Ectodermal cell (in vitro differentiated cells): ENCODE data around the gene SPTBN2.

Source experiments
- H3K27ac ChIP-seq: 2 replicates; pipeline ENCODE4 v1.7.0; 2013; ENCODE audit warnings: mild to moderate bottlenecking, low read depth, low read length; ENCODE audit not compliant: insufficient read depth, poor library complexity, severe bottlenecking
- H3K27me3 ChIP-seq: 2 replicates; pipeline ENCODE4 v1.7.0; 2013; ENCODE audit warnings: mild to moderate bottlenecking, low read length; ENCODE audit not compliant: insufficient read depth, control insufficient read depth, poor library complexity, severe bottlenecking
- H3K36me3 ChIP-seq: one replicate; pipeline ENCODE4 v1.7.0; 2013; ENCODE audit warnings: low read length; ENCODE audit not compliant: control insufficient read depth, insufficient read depth
- H3K4me1 ChIP-seq: one replicate; pipeline ENCODE4 v1.7.0; 2013; ENCODE audit warnings: low read length; ENCODE audit not compliant: control insufficient read depth, insufficient read depth
- H3K4me3 ChIP-seq: 2 replicates; pipeline ENCODE4 v1.7.0; 2013; ENCODE audit warnings: low read depth, low read length, control low read depth; ENCODE audit not compliant: insufficient read depth
- H3K9me3 ChIP-seq: 2 replicates; pipeline ENCODE4 v1.7.0; 2013; ENCODE audit warnings: mild to moderate bottlenecking, low read length, moderate library complexity; ENCODE audit not compliant: control insufficient read depth
- WGBS, 2 experiments: methylation state at CpG; one replicate each; pipeline ENCODE4 v1.1.7; 2013; ENCODE audit warnings: missing lambda C conversion rate in 2 of 2; 5-methylcytosine and 5-hydroxymethylcytosine counted together

SPTBN2 gene

DNA sequence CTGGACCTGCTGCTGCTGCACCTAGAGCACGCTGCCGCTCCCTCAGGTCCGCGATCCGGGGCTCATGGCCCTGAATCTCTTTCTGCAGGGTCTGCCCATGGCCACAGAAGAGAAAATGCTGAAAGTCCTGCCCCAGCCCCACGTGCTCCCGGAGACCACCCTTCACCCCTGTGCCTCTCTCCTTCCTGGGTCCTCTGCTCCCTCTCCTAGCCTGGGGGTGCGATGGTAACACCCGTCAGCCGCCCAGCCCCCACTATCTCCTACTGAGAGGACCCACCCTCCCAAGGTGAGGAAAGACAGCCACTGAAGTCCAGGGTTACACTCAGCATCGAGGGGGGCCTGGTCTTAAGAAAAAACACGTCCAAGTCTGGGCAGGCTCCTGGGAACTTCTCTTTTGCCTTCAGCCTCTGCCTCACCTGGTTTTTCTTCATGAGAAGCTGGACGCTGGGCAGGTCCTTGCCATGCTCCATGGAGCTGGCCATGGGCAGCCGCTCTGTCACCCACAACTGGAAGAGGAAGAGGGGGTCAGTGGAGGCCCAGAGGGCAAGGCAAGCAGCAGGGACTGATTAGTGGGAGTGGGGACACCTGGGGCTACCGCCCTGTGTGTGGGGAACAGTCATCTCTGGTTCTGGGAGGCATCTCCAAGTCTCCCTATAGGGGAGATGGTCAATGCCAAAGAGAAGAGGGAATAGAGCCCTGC lies 35.5 kb downstream of the SPTBN2 start:
- no peak overlapping the region for H3K4me3 ChIP-seq
- no peaks in the 10 kb centered on the region for H3K9me3 ChIP-seq
- H3K27ac ChIP-seq = no peak overlapping the region
- 94 to 96% methylated on average over 15 of the region's 15 CpGs for WGBS, 2 experiments
- peaks cover 23% of the 10 kb centered on the region for H3K36me3 ChIP-seq
- H3K27me3 ChIP-seq = no peaks in the 10 kb centered on the region
- no peaks in the 10 kb centered on the region for H3K4me1 ChIP-seq

DNA sequence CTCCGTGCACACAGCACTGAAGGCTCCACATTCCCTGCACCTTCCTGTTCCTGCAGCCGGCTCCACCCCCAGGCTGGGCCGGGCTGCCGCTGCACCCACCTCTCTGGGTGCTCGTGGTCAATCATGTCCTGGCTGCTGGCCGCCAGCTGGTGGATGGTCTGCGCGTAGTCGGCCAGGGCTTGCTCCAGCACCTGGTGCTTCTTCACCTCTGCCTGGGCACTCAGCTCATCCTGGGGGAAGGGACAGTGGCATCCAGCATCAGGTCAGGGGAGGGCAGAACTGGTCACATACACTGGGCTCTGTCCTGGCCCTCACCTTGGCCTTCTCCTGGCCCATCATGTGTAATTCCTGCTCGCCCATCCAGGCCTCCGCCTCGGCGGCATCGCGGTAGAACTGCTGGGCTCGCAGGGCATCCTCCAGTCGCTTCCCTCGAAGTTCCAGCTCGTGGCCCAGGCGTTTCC lies 36.1 kb downstream of the SPTBN2 start:
- WGBS, 2 experiments = 95 to 96% methylated on average over 20 of the region's 20 CpGs
- Histone ChIP-seq H3K36me3 (peaks cover 17% of the 10 kb centered on the region), H3K27ac (no peak overlapping the region), H3K4me3 (no peak overlapping the region), H3K9me3 (no peaks in the 10 kb centered on the region), H3K27me3 (no peaks in the 10 kb centered on the region), H3K4me1 (no peaks in the 10 kb centered on the region)

DNA sequence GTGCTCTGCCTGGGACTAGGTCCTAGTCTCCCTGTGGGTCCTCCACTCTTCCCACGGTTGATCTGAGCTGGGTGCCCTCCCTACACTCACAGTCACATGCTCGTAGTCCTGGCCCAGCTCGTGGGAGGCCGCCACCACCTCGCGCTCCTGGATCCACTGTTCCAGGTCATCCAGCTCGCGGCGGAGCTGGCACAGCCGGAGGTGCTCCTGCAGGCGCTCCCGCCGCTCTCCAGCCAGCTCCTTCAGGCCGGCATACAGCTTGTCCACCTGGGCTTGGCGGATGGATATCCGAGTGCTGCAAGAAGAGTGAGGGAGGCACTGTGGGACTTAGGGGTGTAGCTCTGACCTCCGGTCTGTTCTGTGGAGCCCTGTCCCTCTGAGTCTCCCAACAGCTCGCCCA lies 36.6 kb downstream of the SPTBN2 start:
- H3K9me3 ChIP-seq = no peaks in the 10 kb centered on the region
- no peaks in the 10 kb centered on the region for H3K4me1 ChIP-seq
- H3K36me3 ChIP-seq = peaks cover 12% of the 10 kb centered on the region
- 95 to 96% methylated on average over 18 of the region's 18 CpGs for WGBS, 2 experiments
- no peak overlapping the region for H3K4me3 ChIP-seq
- H3K27ac ChIP-seq = no peak overlapping the region
- no peaks in the 10 kb centered on the region for H3K27me3 ChIP-seq

DNA sequence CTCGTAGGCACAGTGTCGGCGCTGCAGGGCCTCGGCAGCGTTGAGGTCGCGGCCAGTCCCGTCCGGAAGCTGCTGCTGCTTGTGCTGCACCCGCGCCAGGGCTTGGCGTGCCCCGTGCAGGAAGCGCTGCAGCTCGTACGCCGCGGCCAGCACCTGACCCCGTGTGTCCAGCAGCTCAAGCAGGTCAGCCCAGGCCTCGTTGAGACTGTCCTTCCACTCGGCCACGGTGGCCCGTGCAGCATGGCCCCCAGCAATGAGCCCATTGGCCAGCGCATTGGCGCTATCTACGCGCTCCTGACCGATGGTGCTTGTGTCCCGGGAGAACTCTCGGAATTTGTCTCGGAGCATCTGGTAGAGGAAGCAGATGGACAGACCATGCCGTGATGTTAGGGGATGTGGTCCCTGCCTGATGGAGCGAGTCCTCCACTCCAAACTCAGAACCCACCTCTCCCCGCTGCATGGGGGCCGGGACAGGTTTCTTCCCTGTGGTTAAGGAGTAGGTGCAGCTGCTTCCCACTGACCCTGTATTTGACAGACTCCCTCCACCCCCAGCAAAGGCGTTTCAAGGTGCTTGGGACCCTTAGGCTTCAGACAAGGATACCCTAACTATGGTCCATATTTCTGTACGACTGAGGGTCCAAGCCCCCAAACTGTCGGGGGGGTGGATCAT lies 37.6 kb downstream of the SPTBN2 start:
- no peak overlapping the region for H3K27ac ChIP-seq
- no peaks in the 10 kb centered on the region for H3K4me1 ChIP-seq
- H3K4me3 ChIP-seq = no peak overlapping the region
- no peaks in the 10 kb centered on the region for H3K27me3 ChIP-seq
- 95 to 96% methylated on average over 38 of the region's 38 CpGs for WGBS, 2 experiments
- H3K9me3 ChIP-seq = no peaks in the 10 kb centered on the region
- peaks cover 12% of the 10 kb centered on the region for H3K36me3 ChIP-seq

DNA sequence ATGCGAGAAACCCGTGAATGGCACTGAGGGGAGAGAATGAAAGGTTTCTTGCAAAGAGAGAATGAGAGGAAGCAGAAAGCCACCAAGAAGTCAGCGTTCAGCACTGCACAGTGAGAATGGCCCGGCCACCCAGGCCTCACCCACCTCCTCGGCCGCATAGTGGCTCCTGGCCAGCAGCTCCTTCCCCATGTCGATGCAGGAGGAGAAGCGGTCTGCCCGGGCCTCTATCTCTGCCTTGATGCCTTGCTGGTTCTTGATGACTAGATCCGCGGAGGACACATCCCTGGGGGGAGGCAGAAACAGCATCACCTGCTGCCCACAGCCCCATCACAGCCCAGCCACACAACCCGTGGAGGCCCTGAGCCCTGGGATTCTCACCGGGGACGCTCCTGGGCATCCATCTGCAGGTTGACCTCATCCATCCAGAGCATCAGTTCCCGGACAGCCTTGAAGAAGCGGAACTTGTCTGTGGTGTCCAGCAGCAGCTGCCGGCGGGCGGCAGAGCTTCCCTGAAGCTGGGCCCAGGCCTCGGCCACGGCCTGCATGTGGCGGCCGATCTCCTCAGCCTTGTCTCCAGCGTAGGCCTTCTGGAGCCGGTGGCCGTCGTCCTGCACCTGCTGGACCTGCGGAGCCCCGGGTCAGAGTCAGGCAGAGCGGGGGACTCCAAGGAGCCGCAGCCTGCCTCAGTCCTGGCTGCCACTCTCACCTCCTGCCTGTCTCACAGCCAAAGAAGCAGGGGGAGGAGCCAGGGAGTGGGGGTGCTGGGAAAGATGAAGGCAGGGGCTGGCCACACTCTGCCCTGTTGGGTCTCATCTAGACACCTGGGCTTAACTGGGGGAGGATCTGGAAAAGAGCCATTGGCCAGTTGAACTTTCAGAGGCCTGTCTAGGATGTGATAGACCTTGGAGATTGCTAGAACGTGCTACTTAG lies 39.1 kb downstream of the SPTBN2 start:
- Histone ChIP-seq H3K36me3 (peaks cover 6% of the 10 kb centered on the region), H3K27ac (no peak overlapping the region), H3K27me3 (no peaks in the 10 kb centered on the region), H3K4me1 (no peaks in the 10 kb centered on the region), H3K4me3 (no peak overlapping the region), H3K9me3 (no peaks in the 10 kb centered on the region)
- 94 to 95% methylated on average over 32 of the region's 32 CpGs for WGBS, 2 experiments

DNA sequence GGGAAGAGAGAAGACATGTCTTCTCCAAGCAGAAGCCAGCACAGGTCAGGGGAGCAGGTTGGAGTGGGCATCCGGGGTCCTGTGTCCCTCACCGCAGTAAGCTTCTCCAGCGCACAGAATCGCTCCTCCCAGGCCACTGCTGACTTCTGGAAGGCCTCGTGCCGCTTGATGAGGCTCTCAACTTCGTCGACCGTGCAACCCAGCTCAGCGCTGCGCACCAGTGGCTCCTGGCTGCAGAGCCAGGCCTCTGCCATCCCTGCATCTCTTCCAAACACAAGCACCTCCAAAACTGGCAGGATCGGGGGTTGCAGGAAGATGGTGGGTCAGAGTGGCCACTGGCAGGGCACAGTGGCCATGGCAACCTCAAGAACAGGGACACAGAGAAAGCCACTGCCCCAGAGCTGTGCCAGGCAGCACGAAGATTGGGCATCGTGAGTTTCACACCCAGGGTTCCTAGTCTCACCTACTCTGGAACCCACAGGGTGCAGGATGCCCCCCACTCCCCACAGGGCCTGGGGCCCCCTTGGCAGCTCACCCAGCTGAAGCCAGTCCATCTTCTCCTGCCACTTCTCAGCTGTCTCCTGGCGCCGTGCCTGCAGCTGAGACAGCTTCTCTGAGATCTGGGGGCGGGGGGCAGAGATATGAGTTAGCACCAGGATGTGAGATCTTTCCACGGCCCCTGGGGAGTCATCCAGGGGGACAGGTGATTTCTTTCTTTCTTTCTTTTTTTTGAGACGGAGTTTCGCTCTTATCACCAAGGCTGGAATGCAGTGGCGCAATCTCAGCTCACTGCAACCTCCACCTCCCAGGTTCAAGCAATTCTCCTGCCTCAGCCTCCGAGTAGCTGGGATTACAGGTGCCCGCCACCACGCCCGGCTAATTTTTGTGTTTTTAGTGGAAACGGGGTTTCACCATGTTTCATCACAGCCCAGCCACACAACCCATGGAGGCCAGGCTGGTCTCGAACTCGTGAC lies 40.2 kb downstream of the SPTBN2 start:
- no peaks in the 10 kb centered on the region for H3K27me3 ChIP-seq
- no peak overlapping the region for H3K4me3 ChIP-seq
- 91 to 93% methylated on average over 28 of the region's 28 CpGs for WGBS, 2 experiments
- peaks cover 6% of the 10 kb centered on the region for H3K36me3 ChIP-seq
- no peak overlapping the region for H3K27ac ChIP-seq
- no peaks in the 10 kb centered on the region for H3K4me1 ChIP-seq
- no peaks in the 10 kb centered on the region for H3K9me3 ChIP-seq

DNA sequence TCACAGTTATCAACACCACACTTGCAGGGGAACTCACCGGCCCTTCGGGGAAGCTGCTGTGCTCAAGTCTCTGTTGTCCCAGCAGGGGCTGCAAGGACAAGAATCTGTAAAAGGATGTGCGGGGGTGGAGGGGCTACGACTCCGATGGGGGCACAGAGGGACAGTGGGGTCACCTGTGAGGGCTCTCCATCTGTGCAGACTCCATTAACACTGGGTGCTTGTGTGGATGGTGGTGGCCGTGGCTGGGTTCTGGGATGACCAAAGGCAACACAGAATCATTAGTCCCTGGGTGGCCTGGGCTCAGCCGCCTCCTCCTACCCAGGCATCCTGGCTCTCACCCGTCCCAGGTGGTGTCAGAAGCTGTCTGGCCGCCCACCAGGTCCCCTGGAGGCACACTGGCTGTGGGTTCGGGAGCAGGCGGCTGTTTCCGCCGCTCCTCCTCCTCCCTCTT lies 41.2 kb downstream of the SPTBN2 start:
- WGBS, 2 experiments = 92% methylated on average over 13 of the region's 13 CpGs
- H3K27me3 ChIP-seq = no peaks in the 10 kb centered on the region
- H3K9me3 ChIP-seq = no peaks in the 10 kb centered on the region
- no peaks in the 10 kb centered on the region for H3K4me1 ChIP-seq
- no peak overlapping the region for H3K4me3 ChIP-seq
- no peak overlapping the region for H3K27ac ChIP-seq
- H3K36me3 ChIP-seq = peaks cover 4% of the 10 kb centered on the region

DNA sequence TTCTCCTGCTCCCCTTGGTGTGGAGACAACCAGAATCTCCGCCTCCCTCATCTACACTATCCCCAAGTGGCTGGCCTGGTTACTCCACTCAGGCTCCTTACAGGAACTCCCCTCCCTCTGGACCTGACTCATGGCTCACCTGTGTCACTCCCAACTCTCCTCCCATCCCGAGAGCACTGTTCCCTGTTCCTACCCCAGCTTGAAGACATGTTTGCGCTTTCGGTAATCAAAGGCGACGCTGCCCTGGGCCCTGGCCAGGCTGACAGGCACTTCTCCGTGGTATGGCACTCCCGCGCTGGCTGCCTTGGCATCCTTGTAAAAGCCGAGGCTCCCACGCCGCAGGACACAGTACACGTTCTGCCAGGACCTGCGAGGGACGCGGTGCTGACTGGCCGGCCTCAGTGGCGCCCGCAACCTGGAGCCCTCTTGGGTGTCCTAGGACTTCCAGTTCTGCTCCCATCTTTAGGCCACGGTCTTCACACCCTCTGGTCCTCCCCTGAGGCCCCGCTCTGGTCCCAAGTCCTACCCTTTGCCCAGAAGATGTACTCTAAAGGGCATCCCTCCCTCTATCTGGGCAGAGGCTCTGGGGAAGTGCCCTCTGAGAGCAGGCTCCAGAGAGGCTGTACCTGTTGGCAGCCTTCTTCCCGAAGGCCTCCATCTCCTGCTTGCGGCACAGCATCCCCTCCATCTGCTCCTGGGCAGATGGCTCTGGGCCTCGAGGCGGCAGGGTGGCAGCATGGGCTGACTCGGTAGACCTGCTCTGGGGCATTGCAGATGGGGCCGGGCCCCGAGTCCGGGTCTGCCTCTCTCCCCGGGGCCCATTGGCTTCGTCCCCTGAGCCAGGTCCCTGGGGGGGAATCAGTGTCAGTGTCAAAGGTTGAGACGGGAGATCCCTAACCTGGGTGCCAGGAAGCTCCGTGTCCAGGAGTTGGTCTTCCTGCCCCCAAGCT lies 41.9 kb downstream of the SPTBN2 start:
- H3K36me3 ChIP-seq = peaks cover 4% of the 10 kb centered on the region
- no peaks in the 10 kb centered on the region for H3K9me3 ChIP-seq
- no peak overlapping the region for H3K4me3 ChIP-seq
- H3K27me3 ChIP-seq = no peaks in the 10 kb centered on the region
- H3K27ac ChIP-seq = no peak overlapping the region
- 95 to 96% methylated on average over 33 of the region's 33 CpGs for WGBS, 2 experiments
- no peaks in the 10 kb centered on the region for H3K4me1 ChIP-seq
